Measurements from ENCODE around the gene PLXNA4.

GRCh38 chr7:132242192-132242812, 334.0 kb downstream of the PLXNA4 start:
- TF ChIP-seq CTCF (IDR thresholded peaks at IDR 0.05; ENCODE audit: low read depth, low read length, poor library complexity, severe bottlenecking) (no peak), EZH2phosphoT487 (IDR thresholded peaks at IDR 0.05; ENCODE audit: borderline replicate concordance, low read length) (no peak)

Data from DOHH2 (cell line).